ENCODE results near the gene AKAP1. TPM values are rescaled to one million over a fixed set of nuclear protein-coding genes. Genes with fewer than 3 reads are reported as not detected.

The AKAP1 gene
- total RNA-seq, 2 experiments from 2014 or later, result 27.3 to 28.6 TPM

DNA sequence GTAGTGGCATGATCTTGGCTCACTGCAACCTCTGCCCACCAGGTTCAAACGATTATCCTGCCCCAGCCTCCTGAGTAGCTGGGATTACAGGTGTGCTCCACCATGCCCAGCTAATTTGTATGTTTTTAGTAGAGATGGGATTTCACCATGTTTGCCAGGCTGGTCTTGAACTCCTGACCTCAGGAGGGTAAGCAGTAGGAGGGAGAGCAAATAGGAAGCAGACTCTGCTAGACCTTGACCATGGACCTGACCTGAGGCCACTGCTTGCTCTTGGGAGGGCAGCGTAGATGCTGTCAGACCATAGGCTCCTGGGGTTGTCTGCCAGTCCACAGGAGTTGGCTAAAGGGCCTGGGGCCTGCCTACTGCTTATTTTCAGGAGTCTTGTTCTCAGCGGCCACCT, 28.6 kb downstream of the AKAP1 start:
- ATAC-seq (peak; percentile 13), DNase-seq (no peak)
- Mint-ChIP-seq H3K4me1 (ENCODE audit: low read depth) (no peaks in the 10 kb centered on the region), H3K27me3 (no peaks in the 10 kb centered on the region), H3K27ac (no peak overlapping the region), H3K9me3 (no peaks in the 10 kb centered on the region), H3K36me3 (ENCODE audit: low read depth) (peaks cover 26% of the 10 kb centered on the region), H3K4me3 (no peak overlapping the region)
- ChIA-PET POLR2A (no interaction called here), CTCF (interaction anchor here (0.9 to 1.1 kb wide), 2 partner anchors 10 to 23 kb away, joined by 3 to 5 read pairs; no protein-coding TSS in a partner anchor)
- intact Hi-C loops (cut with micrococcal nuclease), result no loop called here
- TF ChIP-seq, protein P1, sequence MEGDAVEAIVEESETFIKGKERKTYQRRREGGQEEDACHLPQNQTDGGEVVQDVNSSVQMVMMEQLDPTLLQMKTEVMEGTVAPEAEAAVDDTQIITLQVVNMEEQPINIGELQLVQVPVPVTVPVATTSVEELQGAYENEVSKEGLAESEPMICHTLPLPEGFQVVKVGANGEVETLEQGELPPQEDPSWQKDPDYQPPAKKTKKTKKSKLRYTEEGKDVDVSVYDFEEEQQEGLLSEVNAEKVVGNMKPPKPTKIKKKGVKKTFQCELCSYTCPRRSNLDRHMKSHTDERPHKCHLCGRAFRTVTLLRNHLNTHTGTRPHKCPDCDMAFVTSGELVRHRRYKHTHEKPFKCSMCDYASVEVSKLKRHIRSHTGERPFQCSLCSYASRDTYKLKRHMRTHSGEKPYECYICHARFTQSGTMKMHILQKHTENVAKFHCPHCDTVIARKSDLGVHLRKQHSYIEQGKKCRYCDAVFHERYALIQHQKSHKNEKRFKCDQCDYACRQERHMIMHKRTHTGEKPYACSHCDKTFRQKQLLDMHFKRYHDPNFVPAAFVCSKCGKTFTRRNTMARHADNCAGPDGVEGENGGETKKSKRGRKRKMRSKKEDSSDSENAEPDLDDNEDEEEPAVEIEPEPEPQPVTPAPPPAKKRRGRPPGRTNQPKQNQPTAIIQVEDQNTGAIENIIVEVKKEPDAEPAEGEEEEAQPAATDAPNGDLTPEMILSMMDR (IDR thresholded peaks at IDR 0.05), result no peak

DNA sequence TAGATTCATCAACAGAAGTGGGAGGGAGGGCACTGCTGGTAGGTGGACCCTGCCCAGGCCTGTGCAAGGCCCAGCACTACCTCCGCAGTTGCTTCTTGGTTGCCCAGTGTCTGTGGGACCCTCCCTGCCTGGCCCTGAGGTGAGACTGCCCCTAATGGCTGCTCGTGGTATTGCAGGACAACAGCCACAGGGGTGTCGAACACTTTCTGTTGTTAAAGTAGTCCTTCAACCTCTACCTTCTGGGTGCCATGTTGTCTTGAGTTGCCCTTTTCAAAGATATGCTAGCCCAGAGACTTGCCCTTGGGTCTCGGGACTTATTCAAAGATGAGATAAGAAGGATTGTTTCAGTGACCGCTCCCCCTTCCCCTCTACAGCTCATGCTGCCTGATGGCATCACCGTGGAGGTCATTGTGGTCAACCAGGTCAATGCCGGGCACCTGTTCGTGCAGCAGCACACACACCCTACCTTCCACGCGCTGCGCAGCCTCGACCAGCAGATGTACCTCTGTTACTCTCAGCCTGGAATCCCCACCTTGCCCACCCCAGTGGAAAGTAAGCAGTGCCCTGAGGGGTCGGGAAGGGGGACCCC, 29.1 kb downstream of the AKAP1 start:
- H3K27ac Mint-ChIP-seq, result no peak overlapping the region
- no peaks in the 10 kb centered on the region for H3K27me3 Mint-ChIP-seq
- TF ChIP-seq, protein P1 (IDR thresholded peaks at IDR 0.05), result peak; percentile 92
- H3K4me1 Mint-ChIP-seq (ENCODE audit: low read depth), result no peaks in the 10 kb centered on the region
- H3K36me3 Mint-ChIP-seq (ENCODE audit: low read depth), result peaks cover 30% of the 10 kb centered on the region
- ChIA-PET POLR2A (no interaction called here), CTCF (interaction anchor here (0.6 to 1.3 kb wide), 7 partner anchors 8 to 115 kb away, joined by 3 to 5 read pairs (median 4); no protein-coding TSS in a partner anchor)
- peak; percentile 86 for ATAC-seq
- H3K9me3 Mint-ChIP-seq, result no peaks in the 10 kb centered on the region
- intact Hi-C loops (cut with micrococcal nuclease), result no loop called here
- H3K4me3 Mint-ChIP-seq, result no peak overlapping the region
- peak; percentile 76 for DNase-seq

DNA sequence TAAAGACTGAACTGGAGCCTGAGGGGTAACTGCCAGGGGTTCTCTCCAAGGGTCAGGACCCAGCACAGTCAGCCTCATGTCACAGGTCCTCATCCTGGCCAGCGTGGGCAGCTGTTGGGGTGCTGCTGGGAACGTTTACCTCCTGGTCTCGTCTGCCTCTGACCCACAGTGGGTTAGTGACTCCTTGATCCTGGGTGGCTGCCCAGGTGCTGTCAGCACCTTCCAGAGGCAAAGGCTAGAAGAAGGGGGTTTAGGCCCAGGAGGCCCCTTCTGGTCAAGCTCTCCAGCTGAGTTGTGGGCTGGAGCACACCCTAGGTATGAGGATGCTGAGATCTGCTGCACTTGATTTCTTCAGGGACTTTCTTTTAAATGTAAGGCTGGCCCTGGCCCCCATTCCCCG, 30.3 kb downstream of the AKAP1 start:
- Mint-ChIP-seq H3K4me3 (no peak overlapping the region), H3K4me1 (ENCODE audit: low read depth) (no peaks in the 10 kb centered on the region), H3K36me3 (ENCODE audit: low read depth) (peaks cover 31% of the 10 kb centered on the region), H3K27me3 (no peaks in the 10 kb centered on the region), H3K9me3 (no peaks in the 10 kb centered on the region), H3K27ac (no peak overlapping the region)
- CTCF ChIA-PET, result interaction anchor here (1.3 kb wide), 1 partner anchor 9 kb away, joined by 4 read pairs; no protein-coding TSS in a partner anchor
- TF ChIP-seq, protein P1 (IDR thresholded peaks at IDR 0.05), result no peak
- DNase-seq (no peak), ATAC-seq (no peak)
- intact Hi-C loops (cut with micrococcal nuclease), result no loop called here
- POLR2A ChIA-PET, result no interaction called here

DNA sequence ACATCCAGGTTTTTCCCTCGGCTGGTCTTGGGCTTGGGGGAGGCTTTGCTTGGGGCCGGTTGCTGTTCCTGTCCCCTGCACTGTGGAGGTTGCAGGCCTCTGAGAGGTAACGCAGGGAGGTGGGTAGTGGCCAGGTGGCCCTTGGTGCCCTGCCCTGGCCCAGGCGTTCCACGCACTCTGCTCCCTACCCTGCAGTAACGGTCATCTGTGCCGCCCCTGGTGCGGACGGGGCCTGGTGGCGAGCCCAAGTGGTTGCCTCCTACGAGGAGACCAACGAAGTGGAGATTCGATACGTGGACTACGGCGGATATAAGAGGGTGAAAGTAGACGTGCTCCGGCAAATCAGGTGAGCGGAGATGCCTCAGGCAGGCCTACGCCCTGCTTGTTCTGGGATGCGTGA, 30.9 kb downstream of the AKAP1 start:
- POLR2A ChIA-PET, result no interaction called here
- CTCF ChIA-PET, result no interaction called here
- DNase-seq, result no peak
- H3K27ac Mint-ChIP-seq, result no peak overlapping the region
- no peak for ATAC-seq
- peaks cover 34% of the 10 kb centered on the region for H3K36me3 Mint-ChIP-seq (ENCODE audit: low read depth)
- H3K4me3 Mint-ChIP-seq, result no peak overlapping the region
- no peaks in the 10 kb centered on the region for H3K9me3 Mint-ChIP-seq
- TF ChIP-seq, protein P1 (IDR thresholded peaks at IDR 0.05), result no peak
- intact Hi-C loops (cut with micrococcal nuclease), result no loop called here
- no peaks in the 10 kb centered on the region for H3K27me3 Mint-ChIP-seq
- no peaks in the 10 kb centered on the region for H3K4me1 Mint-ChIP-seq (ENCODE audit: low read depth)

DNA sequence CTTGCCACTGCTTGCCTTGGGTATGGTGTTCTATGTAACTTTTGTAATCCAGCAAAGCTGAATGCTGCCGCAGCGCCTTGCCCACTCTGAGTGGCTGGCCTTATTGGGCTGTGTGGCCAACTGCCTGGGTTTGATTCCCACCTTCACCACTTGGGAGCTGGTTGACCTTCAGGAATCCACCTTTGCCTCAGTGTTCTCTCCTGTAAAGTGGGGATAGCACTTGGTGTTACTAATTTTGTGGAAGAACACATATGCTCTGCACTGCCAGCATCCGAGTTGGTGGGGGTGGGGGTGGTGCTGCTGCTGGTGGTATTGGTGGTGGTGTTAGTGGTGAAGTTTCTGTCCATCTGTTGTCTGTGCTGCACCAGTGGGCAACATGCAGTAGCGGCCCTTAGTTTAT, 32.8 kb downstream of the AKAP1 start:
- no peaks in the 10 kb centered on the region for H3K4me1 Mint-ChIP-seq (ENCODE audit: low read depth)
- H3K27ac Mint-ChIP-seq, result no peak overlapping the region
- H3K27me3 Mint-ChIP-seq, result no peaks in the 10 kb centered on the region
- TF ChIP-seq, protein P1 (IDR thresholded peaks at IDR 0.05), result no peak
- ChIA-PET POLR2A (no interaction called here), CTCF (no interaction called here)
- H3K36me3 Mint-ChIP-seq (ENCODE audit: low read depth), result peaks cover 30% of the 10 kb centered on the region
- intact Hi-C loops (cut with micrococcal nuclease), result no loop called here
- no peaks in the 10 kb centered on the region for H3K9me3 Mint-ChIP-seq
- DNase-seq, result no peak
- H3K4me3 Mint-ChIP-seq, result no peak overlapping the region
- no peak for ATAC-seq
